Measurements from ENCODE around the gene FDXR.

GRCh38 chr17:74827800-74828199 is 45.0 kb downstream of the FDXR start:
- TF ChIP-seq, protein P1, sequence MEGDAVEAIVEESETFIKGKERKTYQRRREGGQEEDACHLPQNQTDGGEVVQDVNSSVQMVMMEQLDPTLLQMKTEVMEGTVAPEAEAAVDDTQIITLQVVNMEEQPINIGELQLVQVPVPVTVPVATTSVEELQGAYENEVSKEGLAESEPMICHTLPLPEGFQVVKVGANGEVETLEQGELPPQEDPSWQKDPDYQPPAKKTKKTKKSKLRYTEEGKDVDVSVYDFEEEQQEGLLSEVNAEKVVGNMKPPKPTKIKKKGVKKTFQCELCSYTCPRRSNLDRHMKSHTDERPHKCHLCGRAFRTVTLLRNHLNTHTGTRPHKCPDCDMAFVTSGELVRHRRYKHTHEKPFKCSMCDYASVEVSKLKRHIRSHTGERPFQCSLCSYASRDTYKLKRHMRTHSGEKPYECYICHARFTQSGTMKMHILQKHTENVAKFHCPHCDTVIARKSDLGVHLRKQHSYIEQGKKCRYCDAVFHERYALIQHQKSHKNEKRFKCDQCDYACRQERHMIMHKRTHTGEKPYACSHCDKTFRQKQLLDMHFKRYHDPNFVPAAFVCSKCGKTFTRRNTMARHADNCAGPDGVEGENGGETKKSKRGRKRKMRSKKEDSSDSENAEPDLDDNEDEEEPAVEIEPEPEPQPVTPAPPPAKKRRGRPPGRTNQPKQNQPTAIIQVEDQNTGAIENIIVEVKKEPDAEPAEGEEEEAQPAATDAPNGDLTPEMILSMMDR (IDR thresholded peaks at IDR 0.05), result no peak
- no peak for TF ChIP-seq POLR2A (IDR thresholded peaks at IDR 0.05)
- no peak for TF ChIP-seq POLR2AphosphoS5 (IDR thresholded peaks at IDR 0.05; ENCODE audit: insufficient read depth in 1 of 2, low read depth in 1 of 2)

Measured in vagina (tissue), 2 donors.